Fibroblast of lung (primary cell): ENCODE data around the gene CT47C1. TPM values are rescaled to one million over a fixed set of nuclear protein-coding genes. Genes with fewer than 3 reads are reported as not detected.

Experiments
- DNase-seq, 2 donors: peaks; one replicate each; pipeline versions ENCODE4 v3.0.0 to v3.0.0-alpha.2; 2010; ENCODE audit warnings: low read depth in 2 of 2
- H2AFZ ChIP-seq: 2 replicates; pipeline ENCODE4 v1.5.1; 2012; ENCODE audit warnings: low read length, control low read depth, inconsistent platforms
- H3K27ac ChIP-seq: 2 replicates; pipeline ENCODE4 v1.5.1; 2011; ENCODE audit warnings: low read length, control low read depth; ENCODE audit not compliant: insufficient read depth
- H3K27me3 ChIP-seq: 2 replicates; pipeline ENCODE4 v1.5.1; 2011; ENCODE audit warnings: mild to moderate bottlenecking, low read length; ENCODE audit not compliant: control insufficient read depth, insufficient read depth
- H3K36me3 ChIP-seq: 2 replicates; pipeline ENCODE4 v1.5.1; 2011; ENCODE audit warnings: low read length; ENCODE audit not compliant: control insufficient read depth, insufficient read depth
- H3K4me1 ChIP-seq: 2 replicates; pipeline ENCODE4 v1.5.1; 2011; ENCODE audit warnings: low read length; ENCODE audit not compliant: control insufficient read depth, insufficient read depth; ENCODE audit errors: extremely low read depth
- H3K4me2 ChIP-seq: 2 replicates; pipeline ENCODE4 v1.5.1; 2011; ENCODE audit warnings: low read length, control low read depth; ENCODE audit not compliant: insufficient read depth; ENCODE audit errors: extremely low read depth
- H3K4me3 ChIP-seq, 4 experiments: fragments of 200-600 bp in 1 of 4; sonication (generic) in 1 of 4; replicated peaks in 1 of 4; 2 replicates each; pipeline ENCODE4 v1.5.1; 2011 to 2016; ENCODE audit warnings: low read length in 4 of 4, low read depth in 3 of 4, mild to moderate bottlenecking in 3 of 4, control low read depth in 2 of 4, inconsistent platforms in 1 of 4, mixed read lengths in 1 of 4; ENCODE audit not compliant: insufficient read depth in 1 of 4; ENCODE audit errors: control extremely low read depth in 1 of 4
- H3K79me2 ChIP-seq: 2 replicates; pipeline ENCODE4 v1.5.1; 2012; ENCODE audit warnings: mild to moderate bottlenecking, low read length, inconsistent platforms; ENCODE audit not compliant: control insufficient read depth, insufficient read depth
- H3K9ac ChIP-seq: 2 replicates; pipeline ENCODE4 v1.5.1; 2011; ENCODE audit warnings: mild to moderate bottlenecking, low read length, control low read depth; ENCODE audit not compliant: insufficient read depth
- H3K9me3 ChIP-seq: 2 replicates; pipeline ENCODE4 v1.5.1; 2012; ENCODE audit warnings: low read depth, low read length; ENCODE audit not compliant: control insufficient read depth, insufficient read depth
- H4K20me1 ChIP-seq: 2 replicates; pipeline ENCODE4 v1.5.1; 2011; ENCODE audit warnings: low read length; ENCODE audit not compliant: control insufficient read depth, insufficient read depth; ENCODE audit errors: extremely low read depth
- CTCF ChIP-seq, 2 donors: IDR thresholded peaks in 1 of 2; conservative IDR thresholded peaks in 1 of 2; 1 replicate in 1 of 2; 2 replicates in 1 of 2; pipeline ENCODE4 v1.5.1; 2011 to 2012; ENCODE audit warnings: low read length in 2 of 2, control low read depth in 1 of 2, inconsistent platforms in 1 of 2, low read depth in 1 of 2, mild to moderate bottlenecking in 1 of 2
- EZH2 ChIP-seq: IDR thresholded peaks from 2 replicates; pipeline ENCODE4 v1.5.1; 2012; ENCODE audit warnings: low read length, control low read depth, mild to moderate bottlenecking; ENCODE audit errors: missing control alignments
- polyA plus RNA-seq, 2 donors: library from polyadenylated mRNA; depleted of rRNA in 1 of 2; stranded (reverse) in 1 of 2; unstranded in 1 of 2; fragments of >200 nt; gene quantifications; 2 replicates each; pipeline ENCODE4 v1.2.1, GENCODE V29; 2011 to 2012; ENCODE audit warnings: missing spikeins in 1 of 2
- total RNA-seq: library from RNA; depleted of rRNA; stranded (reverse); fragments of >200 nt; gene quantifications from 2 replicates; pipeline ENCODE4 v1.2.1, GENCODE V29; 2014

Gene CT47C1
- total and polyA plus RNA-seq, 2 donors (not counting 1 experiment from before 2014, with no cell fraction given): not detected

- H3K79me2 ChIP-seq: no peaks in the 10 kb centered on the region
- TF ChIP-seq EZH2 (no peak), CTCF (conservative IDR thresholded peaks at IDR 0.05 in 1 of 2, IDR thresholded peaks at IDR 0.05 in 1 of 2; ENCODE audit: low read depth in 1 of 2, low read length in 2 of 2) (peak; percentile 52 to 66)
Measured at GRCh38 chrX:119067023-119067739, 5.6 kb upstream of the CT47C1 start.

GRCh38 chrX:119069128-119069527 is 3.7 kb upstream of the CT47C1 start:
- Histone ChIP-seq H3K4me1 (no peaks in the 10 kb centered on the region), H3K79me2 (no peaks in the 10 kb centered on the region), H2AFZ (no peak overlapping the region), H3K4me2 (no peak overlapping the region), H3K36me3 (no peaks in the 10 kb centered on the region), H3K27me3 (no peaks in the 10 kb centered on the region), H3K9me3 (no peaks in the 10 kb centered on the region), H3K27ac (no peak overlapping the region), H3K4me3 (no peak overlapping the region), H4K20me1 (no peaks in the 10 kb centered on the region), H3K9ac (no peak overlapping the region)
- no peak for TF ChIP-seq CTCF (conservative IDR thresholded peaks at IDR 0.05 in 1 of 2, IDR thresholded peaks at IDR 0.05 in 1 of 2; ENCODE audit: low read depth in 1 of 2, low read length in 2 of 2)
- no peak for TF ChIP-seq EZH2
- DNase-seq: no peak

More at GRCh38 chrX:119067023-119067739, 5.6 kb upstream of the CT47C1 start:
- Histone ChIP-seq H3K9me3 (no peaks in the 10 kb centered on the region), H3K4me1 (no peaks in the 10 kb centered on the region), H4K20me1 (no peaks in the 10 kb centered on the region), H3K4me2 (no peak overlapping the region), H3K27me3 (no peaks in the 10 kb centered on the region), H3K27ac (no peak overlapping the region), H3K9ac (no peak overlapping the region), H3K4me3 (no peak overlapping the region), H3K36me3 (no peaks in the 10 kb centered on the region), H2AFZ (no peak overlapping the region)
- DNase-seq: peak; percentile 34 to 62

GRCh38 chrX:119069762-119070161 is 3.0 kb upstream of the CT47C1 start:
- H3K9ac ChIP-seq: no peak overlapping the region
- H3K4me1 ChIP-seq: no peaks in the 10 kb centered on the region
- H3K9me3 ChIP-seq: no peaks in the 10 kb centered on the region
- no peak overlapping the region for H3K27ac ChIP-seq
- no peak overlapping the region for H3K4me2 ChIP-seq
- no peak overlapping the region for H2AFZ ChIP-seq
- no peaks in the 10 kb centered on the region for H3K27me3 ChIP-seq
- no peaks in the 10 kb centered on the region for H4K20me1 ChIP-seq
- no peaks in the 10 kb centered on the region for H3K36me3 ChIP-seq
- no peaks in the 10 kb centered on the region for H3K79me2 ChIP-seq
- no peak for TF ChIP-seq EZH2
- TF ChIP-seq CTCF (conservative IDR thresholded peaks at IDR 0.05 in 1 of 2, IDR thresholded peaks at IDR 0.05 in 1 of 2; ENCODE audit: low read depth in 1 of 2, low read length in 2 of 2): no peak
- no peak for DNase-seq
- no peak overlapping the region for H3K4me3 ChIP-seq
